Measurements from ENCODE around the gene BNIP3.

Gene BNIP3, protein sequence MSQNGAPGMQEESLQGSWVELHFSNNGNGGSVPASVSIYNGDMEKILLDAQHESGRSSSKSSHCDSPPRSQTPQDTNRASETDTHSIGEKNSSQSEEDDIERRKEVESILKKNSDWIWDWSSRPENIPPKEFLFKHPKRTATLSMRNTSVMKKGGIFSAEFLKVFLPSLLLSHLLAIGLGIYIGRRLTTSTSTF

DNA sequence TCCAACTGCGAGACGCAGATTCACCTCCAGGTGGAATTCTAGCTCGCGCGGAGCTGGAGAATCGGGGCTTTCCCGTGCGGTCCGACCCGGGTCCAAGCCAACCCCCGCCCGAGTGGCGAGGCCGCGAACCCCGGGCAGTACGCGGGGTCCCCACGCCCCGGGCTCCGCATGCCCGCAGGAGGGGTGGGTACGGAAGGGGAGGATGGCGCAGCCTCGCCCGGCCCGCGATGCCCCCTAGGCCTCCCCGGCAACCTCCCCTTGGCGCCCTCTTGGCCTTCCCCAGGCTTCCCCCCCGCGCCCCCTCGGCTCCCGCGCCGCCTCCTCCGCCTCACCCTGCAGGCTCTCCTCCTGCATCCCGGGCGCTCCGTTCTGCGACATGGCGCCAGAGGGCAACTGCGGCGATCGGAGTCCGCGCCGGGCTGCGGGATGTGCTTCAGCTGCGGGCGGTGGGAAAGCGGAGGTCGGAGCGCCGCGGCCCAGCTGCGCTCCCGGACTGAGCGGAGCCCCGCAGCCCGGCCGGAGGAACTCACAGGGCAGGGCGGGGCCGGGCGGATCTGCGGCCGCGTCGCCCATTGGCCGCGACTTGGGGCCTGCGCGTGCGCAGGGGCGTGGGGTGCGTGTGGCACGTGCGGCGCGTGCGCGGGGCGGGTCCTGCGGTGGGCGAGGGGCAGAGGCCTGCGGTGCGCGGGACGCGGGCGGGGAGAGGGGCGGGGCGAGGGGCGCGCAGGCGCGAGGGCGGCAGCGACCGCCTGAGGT lies at the start of gene BNIP3:
Gene BNIP3 (minus strand): TSS at position 495 of the 756 bp plus-strand sequence. CDS start 117 bp downstream, at position 378.
- DNase-seq (ENCODE audit: low read depth in 2 of 2, low spot score in 1 of 2) = peak; percentile 86 to 87

DNA sequence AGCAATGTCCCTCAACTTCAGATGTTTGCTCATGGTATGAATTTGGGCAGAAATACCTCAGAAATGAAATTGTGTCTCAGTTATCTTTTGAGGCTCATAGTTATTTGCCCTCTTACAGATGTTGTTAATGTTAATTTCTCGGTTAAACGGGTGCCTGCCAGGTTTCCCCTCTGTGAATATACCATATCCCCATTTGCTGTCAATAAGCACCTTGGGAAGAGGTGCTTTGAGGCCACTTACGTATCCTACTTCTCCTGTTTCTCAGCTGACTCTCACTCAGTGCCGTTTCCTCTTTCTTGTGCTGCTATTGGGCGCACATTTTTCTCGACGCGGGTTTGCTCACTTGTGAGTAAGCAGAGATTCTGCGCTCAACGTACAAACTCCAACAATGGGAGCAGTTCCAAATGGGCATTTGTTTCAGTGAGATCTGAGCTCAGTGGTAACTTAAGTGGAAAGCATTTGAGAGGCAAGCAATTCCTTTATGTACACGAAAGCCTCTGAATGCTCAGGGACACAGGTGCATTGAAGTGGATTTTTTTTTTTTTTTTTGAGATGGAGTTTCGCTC lies 49.3 kb upstream of the BNIP3 start:
- DNase-seq (ENCODE audit: low read depth in 2 of 2, low spot score in 1 of 2) = no peak

DNA sequence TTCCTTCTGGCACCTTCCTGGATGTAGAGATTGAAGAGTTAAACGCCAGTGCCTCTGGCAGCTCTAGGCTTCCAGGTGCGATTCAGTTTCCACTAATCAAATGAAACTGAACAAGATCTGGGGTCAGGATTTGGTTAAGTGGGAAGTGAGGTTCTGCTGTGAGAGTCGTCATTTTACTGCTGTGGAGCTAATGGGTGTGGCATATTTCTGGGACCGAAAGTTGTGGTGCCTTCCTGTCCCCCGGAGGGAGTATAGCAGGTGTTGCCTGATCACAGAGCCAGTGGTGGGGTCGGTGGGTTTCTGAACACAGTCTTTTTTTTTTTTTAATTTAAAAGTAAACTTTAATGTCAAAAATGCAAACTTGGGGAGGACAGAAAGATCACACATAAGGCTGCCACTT lies 47.0 kb upstream of the BNIP3 start:
- DNase-seq (ENCODE audit: low read depth in 2 of 2, low spot score in 1 of 2) = no peak

DNA sequence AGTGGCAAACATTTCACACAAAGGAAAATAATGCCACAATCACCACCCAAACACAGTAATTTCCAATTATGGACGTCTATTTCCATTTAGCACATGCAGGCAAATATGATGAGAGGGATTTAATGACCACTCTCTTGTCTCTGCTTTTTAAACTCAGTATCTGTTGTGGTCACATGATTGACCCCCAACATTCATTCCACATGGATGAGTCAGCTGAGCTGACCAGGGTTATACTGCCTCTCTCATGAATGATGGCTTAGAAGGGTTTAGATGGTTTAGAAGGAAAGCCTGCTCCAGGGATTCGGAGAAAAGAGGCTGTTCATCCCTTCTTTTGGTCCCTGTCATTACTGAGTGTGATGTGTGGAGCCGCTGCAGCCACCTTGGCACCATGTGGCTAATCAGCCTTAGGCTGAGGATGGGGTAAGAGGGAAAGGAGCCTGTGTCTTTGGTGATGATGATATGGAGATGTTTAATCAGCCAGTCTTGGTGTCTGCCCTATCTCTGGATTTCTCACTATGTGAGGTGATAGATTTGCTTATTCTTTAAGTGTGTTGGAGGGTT lies 45.8 kb upstream of the BNIP3 start:
- DNase-seq (ENCODE audit: low read depth in 2 of 2, low spot score in 1 of 2) = no peak

DNA sequence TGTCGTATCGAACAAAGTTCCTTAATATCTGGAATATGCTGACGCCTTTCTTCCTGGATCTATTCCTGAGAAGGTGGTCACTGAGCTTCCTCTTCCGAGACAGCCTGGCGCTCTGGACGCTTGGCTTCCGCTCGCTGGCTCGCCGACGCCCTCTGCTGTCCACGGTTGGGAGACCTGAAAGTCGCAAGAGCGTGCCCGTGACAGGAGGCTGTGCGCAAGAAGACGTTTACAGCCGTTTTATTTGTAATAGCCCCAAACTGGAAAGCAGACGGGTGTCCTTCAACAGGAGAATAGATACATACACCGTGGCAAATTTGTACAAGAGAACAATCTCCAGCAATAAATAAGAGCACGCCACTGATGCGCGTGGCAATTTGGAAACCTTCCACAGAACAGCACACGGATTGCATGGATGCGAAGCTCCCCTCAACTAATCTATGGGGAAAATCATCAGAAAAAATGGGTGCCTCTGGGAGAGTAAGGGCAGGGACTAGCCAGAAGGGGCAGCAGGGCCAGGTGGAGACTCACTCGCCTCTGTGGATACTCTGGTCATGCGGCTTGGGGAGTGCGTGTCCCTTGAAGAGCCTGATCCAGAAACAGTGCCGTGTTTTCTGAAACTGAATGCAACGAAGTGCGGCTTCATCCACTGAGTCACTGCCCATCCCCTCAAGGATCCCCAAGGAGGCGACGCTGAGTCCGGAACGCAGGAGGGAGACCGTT lies 41.5 kb upstream of the BNIP3 start:
- DNase-seq (ENCODE audit: low read depth in 2 of 2, low spot score in 1 of 2) = peak; percentile 42 to 44

DNA sequence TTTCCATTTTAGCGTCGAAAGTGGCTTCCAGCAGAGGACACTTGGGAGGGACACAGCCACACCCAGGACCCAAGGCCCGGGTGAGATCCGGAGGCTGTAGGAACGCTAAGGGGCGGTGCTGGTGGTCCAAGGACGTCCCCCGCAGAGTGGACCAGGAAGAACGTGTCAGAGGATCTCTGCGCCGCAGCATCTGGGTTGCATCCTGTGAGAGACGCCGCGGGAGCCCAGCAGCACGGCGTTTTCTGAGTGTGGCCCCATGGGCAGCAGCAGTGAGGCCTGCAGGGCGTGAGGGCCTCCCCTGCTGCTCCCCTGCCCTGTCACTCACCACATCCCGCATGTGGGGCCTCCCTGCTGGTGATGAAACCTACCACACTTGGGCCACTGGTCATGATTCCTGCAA lies 40.5 kb upstream of the BNIP3 start:
- DNase-seq (ENCODE audit: low read depth in 2 of 2, low spot score in 1 of 2) = no peak

DNA sequence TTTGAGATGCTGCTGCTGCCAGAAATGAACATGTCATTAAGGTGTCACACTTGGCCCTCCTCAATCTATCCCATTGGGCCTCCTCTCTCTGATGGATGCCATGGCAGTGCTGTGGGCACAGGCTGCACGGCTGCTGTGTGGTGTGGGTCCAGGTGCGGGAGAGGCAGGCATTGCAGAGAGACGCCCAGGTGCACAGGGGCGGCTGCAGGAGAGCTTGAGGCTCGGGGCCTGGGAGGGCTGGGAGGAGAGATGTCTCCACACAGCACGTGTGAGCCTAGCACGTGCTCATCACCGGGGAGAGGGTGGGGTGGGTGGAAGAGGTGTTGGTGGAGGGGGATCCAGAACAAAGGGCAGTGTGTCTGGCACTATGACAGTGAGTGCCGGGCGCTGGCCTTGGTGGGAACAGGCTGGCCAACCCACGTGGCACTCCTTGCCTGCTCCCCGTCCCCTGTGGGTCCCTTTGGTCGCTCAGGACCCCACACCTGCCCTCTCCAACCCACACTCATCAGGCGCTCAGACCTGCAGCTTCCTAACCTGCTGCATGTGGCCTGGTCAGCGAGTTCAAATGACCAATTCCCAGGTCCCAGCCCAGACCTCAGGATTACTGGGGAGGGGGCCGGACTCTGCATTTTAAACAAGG lies 39.9 kb upstream of the BNIP3 start:
- no peak for DNase-seq (ENCODE audit: low read depth in 2 of 2, low spot score in 1 of 2)

DNA sequence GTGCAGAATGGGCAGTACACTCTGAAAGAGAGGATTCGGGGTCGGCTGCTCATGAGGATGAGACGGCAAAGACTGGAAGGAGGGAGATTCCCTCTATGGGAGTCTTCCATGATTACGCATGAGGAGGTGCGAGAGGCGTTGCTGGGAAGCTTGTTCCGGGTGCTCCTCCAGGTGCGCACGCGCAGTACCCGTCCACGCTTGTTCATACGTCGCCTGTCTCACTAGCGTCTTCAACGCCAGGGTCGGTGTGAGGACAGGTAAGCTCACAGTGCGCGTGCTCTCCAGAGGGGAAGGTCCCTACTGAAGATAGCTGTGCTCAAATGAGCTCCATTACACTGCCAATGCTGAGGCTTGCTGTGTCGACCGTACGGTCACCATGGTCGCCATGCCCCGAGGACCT lies 39.3 kb upstream of the BNIP3 start:
- no peak for DNase-seq (ENCODE audit: low read depth in 2 of 2, low spot score in 1 of 2)

DNA sequence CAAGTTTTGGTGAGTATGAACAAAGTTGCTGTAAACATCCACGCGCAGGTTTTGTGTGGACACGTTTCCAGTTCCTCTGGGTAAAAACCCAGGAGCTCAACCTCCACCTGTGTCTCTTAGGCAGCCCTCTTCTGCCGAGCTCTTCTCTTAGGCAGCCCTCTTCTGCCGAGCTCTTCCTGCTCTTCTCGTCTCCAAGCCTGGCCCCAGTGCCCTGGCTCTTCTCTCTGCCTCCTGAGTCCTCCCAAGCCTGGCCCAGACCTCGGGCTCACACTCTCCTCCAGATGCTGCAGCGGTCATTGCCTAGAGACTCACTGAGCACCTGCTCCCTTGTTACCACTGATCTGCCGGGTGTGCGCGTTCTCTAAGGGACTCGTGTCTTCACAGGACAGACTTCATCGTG lies 38.7 kb upstream of the BNIP3 start:
- DNase-seq (ENCODE audit: low read depth in 2 of 2, low spot score in 1 of 2) = no peak

DNA sequence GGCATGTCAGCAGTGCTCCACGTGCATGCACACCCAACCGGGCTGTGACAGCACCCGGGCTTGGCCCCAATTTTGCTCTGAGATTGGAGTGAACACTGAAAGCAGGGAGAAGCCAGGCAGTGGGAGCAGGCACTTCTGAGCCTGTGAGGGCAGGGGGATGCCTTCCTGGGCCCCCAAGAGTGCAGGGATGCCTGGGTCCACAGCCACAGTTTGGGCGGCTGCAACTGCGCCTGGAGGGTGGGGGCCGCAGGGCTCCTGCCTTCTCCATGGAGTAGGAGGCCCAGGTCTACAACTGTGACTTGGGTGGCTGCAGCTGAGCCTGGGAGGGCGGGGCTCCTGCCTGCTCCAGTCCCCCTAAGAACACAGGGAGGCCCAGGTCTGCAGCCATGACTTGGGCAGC lies 37.6 kb upstream of the BNIP3 start:
- DNase-seq (ENCODE audit: low read depth in 2 of 2, low spot score in 1 of 2) = no peak

DNA sequence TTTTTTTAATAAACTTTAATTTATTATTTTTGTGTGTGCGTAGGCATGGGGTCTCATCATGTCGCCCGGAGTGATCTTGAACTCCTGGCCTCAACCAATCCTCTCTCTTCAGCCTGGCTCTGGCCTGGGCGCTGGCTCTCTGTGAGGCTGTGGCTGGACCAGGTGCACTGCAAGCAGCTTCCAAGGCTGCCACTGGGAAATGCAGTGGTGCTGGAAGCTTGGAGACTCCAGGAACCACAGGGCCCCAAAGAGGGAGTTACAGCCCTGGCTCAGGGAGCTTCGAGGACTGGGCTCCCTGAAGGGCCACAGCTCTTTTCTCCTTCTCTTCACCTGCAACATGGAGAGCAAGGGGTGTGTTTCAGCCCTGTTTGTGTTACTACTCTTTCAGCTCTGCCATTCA lies 36.7 kb upstream of the BNIP3 start:
- DNase-seq (ENCODE audit: low read depth in 2 of 2, low spot score in 1 of 2) = no peak

DNA sequence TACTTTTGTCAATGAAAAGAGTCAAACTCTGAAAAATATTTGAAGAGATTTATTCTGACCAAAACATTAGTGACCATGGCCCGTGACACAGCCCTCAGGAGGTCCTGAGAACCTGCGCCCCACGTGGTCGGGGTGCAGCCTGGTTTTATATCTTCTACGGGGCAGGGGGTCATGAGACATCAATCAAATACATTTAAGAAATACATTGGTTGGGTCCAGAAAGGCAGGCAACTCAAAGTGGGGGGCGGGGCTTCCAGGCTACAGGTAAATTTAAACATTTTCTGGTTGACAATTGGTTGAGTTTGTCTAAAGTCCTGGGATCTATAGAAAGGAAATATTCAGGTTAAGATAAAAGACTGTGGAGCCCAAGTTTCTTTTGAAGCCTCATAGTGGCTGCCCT lies 34.8 kb upstream of the BNIP3 start:
- DNase-seq (ENCODE audit: low read depth in 2 of 2, low spot score in 1 of 2) = no peak

DNA sequence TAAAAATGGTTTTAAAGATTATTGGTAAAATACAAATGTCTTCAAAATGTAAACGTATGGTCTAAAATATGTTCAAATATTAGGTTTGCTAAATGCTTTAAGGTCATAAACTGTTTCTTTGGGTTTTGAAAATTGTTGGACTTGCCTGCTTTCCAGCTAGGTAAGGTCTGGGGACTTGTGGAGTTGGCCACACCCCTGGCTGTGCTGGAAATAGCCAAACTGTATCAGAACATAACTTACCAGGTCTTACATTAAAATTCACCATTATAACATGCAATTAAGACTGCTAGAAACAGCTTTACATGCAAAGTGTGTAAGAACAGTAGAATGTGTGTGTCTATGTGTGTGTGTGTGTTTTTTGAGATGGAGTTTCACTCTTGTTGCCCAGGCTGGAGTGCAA lies 29.7 kb upstream of the BNIP3 start:
- no peak for DNase-seq (ENCODE audit: low read depth in 2 of 2, low spot score in 1 of 2)

DNA sequence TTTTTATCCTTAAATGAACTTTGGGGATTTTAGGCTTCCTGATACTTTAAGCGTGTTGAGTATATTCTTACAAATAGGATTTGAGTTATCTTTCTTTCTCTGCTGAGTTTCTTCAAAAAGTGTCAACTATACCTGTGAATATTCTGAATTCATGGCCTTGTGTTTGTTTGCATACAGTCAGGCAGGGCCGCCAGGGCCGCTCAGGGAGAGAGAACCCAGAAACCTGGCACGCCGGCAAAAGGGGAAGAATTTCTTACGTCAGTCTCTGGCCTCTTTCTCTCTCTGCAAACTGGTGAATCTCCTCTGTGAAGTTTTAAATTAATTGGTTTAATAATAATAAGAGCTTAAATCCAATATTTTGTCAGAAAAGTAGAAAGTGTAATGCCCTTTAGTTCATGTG lies 29.3 kb upstream of the BNIP3 start:
- DNase-seq (ENCODE audit: low read depth in 2 of 2, low spot score in 1 of 2) = no peak

DNA sequence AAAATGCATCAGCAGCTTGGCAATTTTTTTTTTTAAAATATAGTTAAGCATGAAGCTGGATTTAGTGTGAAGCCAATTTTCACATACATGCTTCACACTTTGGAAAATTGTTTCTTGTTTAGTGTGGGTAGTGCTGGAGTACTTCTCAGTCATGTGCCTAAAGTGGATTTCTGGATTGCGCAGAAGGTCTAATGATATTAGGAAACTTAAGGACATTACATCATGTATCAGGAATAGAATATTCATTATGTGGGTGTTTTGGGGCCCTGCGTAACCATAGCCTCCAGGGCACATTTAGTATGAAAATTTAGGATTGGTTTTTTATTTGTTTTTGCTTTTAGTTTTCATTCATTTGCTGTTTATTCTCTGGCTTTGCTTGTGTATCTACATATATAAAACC lies 28.8 kb upstream of the BNIP3 start:
- no peak for DNase-seq (ENCODE audit: low read depth in 2 of 2, low spot score in 1 of 2)

DNA sequence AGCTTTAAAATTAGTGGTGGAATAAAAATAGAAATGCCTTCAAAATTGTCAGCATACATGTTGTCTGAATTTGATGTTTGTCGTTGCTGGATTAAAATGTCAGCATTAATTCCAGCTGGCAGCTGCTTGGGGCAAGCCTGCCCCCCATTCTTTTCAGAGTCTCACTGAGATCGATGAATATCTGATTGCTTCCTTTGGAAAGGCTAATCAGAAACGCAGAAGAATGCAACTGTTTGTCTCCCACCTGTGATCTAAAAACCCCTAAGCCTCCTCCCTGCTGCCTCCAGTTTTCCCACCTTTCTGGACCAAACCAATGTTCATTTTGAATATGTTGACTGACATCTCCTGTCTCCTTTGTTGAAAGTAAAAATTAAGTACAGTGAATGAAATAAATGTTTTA lies 27.9 kb upstream of the BNIP3 start:
- DNase-seq (ENCODE audit: low read depth in 2 of 2, low spot score in 1 of 2) = no peak

DNA sequence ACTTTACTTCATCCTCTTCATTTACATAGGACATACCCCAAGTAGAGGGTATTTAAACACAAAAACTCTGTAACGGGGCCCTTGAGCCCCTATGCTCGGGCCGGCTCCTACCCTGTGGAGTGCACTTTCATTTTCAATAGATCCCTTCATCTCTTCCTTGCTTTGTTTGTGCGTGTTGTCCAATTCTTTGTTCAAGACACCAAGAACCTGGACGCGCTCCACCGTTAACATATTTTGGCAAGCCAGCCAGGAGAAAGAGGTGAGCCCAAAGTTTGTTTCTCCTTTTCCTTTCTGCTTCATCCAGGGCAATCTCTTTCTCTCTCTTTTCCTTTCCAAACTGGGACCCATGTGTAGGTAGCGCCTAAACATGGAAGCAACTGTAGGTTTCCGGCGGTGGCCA lies 26.0 kb upstream of the BNIP3 start:
- DNase-seq (ENCODE audit: low read depth in 2 of 2, low spot score in 1 of 2) = no peak

DNA sequence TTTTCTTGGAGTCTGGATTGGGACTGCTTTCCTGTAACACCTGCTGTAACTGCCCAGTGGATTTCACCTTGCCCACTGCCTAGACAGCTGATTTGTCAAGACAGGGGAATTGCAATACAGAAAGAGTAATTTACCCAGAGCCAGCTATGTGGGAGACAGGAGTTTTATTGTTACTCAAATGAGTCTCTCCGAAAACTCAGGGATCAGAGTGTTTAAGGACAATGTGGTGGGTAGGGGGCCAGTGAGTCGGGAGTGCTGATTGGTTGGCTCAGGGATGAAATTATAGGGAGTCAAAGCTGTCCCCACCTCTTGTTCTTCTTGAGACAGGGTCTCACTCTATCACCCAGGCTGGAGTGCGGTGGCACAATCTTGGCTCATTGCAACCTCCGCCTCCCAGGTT lies 25.2 kb upstream of the BNIP3 start:
- DNase-seq (ENCODE audit: low read depth in 2 of 2, low spot score in 1 of 2) = no peak

DNA sequence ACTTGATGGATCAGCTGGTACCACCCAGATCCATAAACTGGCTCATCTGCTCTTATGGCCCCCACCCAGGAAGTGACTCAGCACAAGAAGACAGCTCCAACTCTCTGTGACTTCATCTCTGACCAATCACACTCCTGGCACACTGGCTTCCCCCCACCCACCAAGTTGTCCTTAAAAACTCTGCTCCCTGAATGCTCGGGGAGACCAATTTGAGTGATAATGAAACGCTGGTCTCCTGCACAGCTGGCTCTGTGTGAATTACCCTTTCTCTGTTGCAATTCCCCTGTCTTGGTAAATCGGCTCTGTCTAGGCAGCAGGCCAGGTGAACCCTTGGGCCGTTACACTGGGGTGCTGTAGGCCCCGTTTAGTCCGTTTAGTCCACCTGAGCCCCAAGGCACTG lies 23.4 kb upstream of the BNIP3 start:
- no peak for DNase-seq (ENCODE audit: low read depth in 2 of 2, low spot score in 1 of 2)

DNA sequence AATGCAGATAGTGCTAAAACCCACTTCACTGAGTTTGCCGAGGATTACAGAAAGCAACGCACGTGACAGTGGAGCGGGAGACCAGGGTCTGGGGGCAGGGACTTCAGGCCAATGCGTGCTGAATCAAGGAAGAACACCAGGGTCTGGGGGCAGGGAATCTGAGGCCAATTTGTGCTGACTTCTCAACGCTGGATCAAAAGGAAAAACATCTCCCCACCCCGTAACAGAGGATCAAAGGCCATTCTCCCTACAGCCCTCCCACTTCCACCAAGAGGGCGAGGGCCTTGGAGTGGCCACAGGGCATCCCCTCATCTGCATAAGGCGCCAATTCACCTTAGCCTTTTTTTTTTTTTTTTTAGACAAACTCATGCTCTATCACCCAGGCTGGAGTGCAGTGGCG lies 22.3 kb upstream of the BNIP3 start:
- no peak for DNase-seq (ENCODE audit: low read depth in 2 of 2, low spot score in 1 of 2)

DNA sequence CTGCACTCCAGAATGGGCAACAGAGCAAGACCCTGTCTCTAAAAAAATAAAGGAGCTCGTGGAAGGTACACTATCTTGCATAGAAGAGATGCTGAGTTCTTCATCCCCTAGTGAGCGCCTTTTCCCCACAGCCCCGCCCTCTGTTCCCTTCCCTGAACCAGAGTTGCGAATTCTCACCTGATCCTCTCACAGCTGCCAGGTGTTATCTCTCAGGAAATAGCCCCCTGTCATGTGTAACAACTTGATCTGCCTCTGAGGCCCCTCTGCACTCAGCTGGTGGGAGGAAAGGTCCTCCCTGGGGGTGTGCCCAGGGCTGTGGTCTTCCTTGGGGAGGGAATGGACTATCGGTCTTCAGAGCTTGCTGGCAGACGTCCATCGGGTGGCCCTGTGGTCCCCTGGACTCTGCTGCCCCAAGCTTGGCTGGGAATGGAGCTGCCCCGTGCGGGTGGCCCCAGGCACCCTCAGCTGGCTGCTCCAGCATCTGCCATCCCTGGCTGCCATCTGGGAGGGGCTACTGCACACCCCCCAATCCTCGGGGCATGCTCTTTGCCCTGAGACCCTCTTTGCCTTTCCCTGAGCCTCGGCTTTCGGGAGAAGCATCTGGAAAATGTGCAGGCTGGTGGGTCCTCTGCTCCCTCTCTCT lies 21.7 kb upstream of the BNIP3 start:
- DNase-seq (ENCODE audit: low read depth in 2 of 2, low spot score in 1 of 2) = no peak
